ENCODE measurements around the gene GABRA5.
"Not testable (repeated sequence)": the region's sequence is repeated elsewhere in the genome, so short reads cannot be mapped to it uniquely, and the experiment has no call there.

GABRA5 gene

GRCh38 chr15:26877831-26878230 lies 11.0 kb downstream of the GABRA5 start:
- DNase-seq (ENCODE audit: low read depth in 2 of 2) = no peak

- no peak for DNase-seq (ENCODE audit: low read depth in 2 of 2)
These were observed 12.8 kb downstream of the GABRA5 start for GRCh38 chr15:26879706-26880105.

GRCh38 chr15:26882112-26882511 lies 15.2 kb downstream of the GABRA5 start:
- DNase-seq (ENCODE audit: low read depth in 2 of 2) = no peak

GRCh38 chr15:26882616-26883365 lies 15.9 kb downstream of the GABRA5 start:
- DNase-seq (ENCODE audit: low read depth in 2 of 2) = no peak

- no peak for DNase-seq (ENCODE audit: low read depth in 2 of 2)
These were observed 16.6 kb downstream of the GABRA5 start for GRCh38 chr15:26883466-26883865.

GRCh38 chr15:26886566-26886965 lies 19.7 kb downstream of the GABRA5 start:
- no peak for DNase-seq (ENCODE audit: low read depth in 2 of 2)

- DNase-seq (ENCODE audit: low read depth in 2 of 2) = no peak
These were observed 21.2 kb downstream of the GABRA5 start for GRCh38 chr15:26887926-26888666.

GRCh38 chr15:26888761-26889160 lies 21.9 kb downstream of the GABRA5 start:
- no peak for DNase-seq (ENCODE audit: low read depth in 2 of 2)

- peak; percentile 14 to 16 for DNase-seq (ENCODE audit: low read depth in 2 of 2)
These were observed 22.5 kb downstream of the GABRA5 start for GRCh38 chr15:26889298-26889898.

- DNase-seq (ENCODE audit: low read depth in 2 of 2) = no peak
These were observed 23.6 kb downstream of the GABRA5 start for GRCh38 chr15:26890451-26890850.

GRCh38 chr15:26890988-26891387 lies 24.1 kb downstream of the GABRA5 start:
- no peak for DNase-seq (ENCODE audit: low read depth in 2 of 2)

GRCh38 chr15:26891448-26892181 lies 24.8 kb downstream of the GABRA5 start:
- DNase-seq (ENCODE audit: low read depth in 2 of 2) = peak in 1 of 2 donors; percentile 10

- no peak for DNase-seq (ENCODE audit: low read depth in 2 of 2)
These were observed 25.3 kb downstream of the GABRA5 start for GRCh38 chr15:26892182-26892518.

GRCh38 chr15:26892678-26893077 lies 25.8 kb downstream of the GABRA5 start:
- DNase-seq (ENCODE audit: low read depth in 2 of 2) = no peak

- DNase-seq (ENCODE audit: low read depth in 2 of 2) = no peak
These were observed 26.6 kb downstream of the GABRA5 start for GRCh38 chr15:26893351-26894065.

- no peak for DNase-seq (ENCODE audit: low read depth in 2 of 2)
These were observed 27.3 kb downstream of the GABRA5 start for GRCh38 chr15:26894181-26894580.

GRCh38 chr15:26895346-26895745 lies 28.5 kb downstream of the GABRA5 start:
- not testable (repeated sequence) for DNase-seq (ENCODE audit: low read depth in 2 of 2)

GRCh38 chr15:26899658-26900057 lies 32.8 kb downstream of the GABRA5 start:
- no peak for DNase-seq (ENCODE audit: low read depth in 2 of 2)

- no peak for DNase-seq (ENCODE audit: low read depth in 2 of 2)
These were observed 34.2 kb downstream of the GABRA5 start for GRCh38 chr15:26901041-26901440.

GRCh38 chr15:26910715-26911114 lies 43.9 kb downstream of the GABRA5 start:
- DNase-seq (ENCODE audit: low read depth in 2 of 2) = no peak

- DNase-seq (ENCODE audit: low read depth in 2 of 2) = no peak
These were observed 54.6 kb downstream of the GABRA5 start for GRCh38 chr15:26921433-26921832.

GRCh38 chr15:26926081-26926480 lies 59.2 kb downstream of the GABRA5 start:
- no peak for DNase-seq (ENCODE audit: low read depth in 2 of 2)
